Endothelial cell of hepatic sinusoid (primary cell): ENCODE measurements around the gene CALML3.
"Not testable (repeated sequence)": the region's sequence is repeated elsewhere in the genome, so short reads cannot be mapped to it uniquely, and the experiment has no call there.

Source experiments
- in situ Hi-C: cut with HindIII; loops from 2 replicates; pipeline ENCODE4 v1.10.0; 2017; ENCODE audit warnings: low sequenced_read_pairs

CALML3 gene

GRCh38 chr10:5551531-5552375 lies 27.0 kb downstream of the CALML3 start:
- in situ Hi-C loops = loop anchor here (5.0 kb wide), 1 partner anchor 49 kb away; no protein-coding TSS in a partner anchor

GRCh38 chr10:5552376-5553321 lies 27.9 kb downstream of the CALML3 start:
- in situ Hi-C loops = loop anchor here (5.0 kb wide), 1 partner anchor 50 kb away; no protein-coding TSS in a partner anchor

GRCh38 chr10:5553400-5554170 lies 28.8 kb downstream of the CALML3 start:
- in situ Hi-C loops = loop anchor here (5.0 kb wide), 1 partner anchor 51 kb away; no protein-coding TSS in a partner anchor

- in situ Hi-C loops = no loop called here
Measured at GRCh38 chr10:5555021-5555510, 30.3 kb downstream of the CALML3 start.

- in situ Hi-C loops = no loop called here
Measured at GRCh38 chr10:5555881-5556280, 31.1 kb downstream of the CALML3 start.

GRCh38 chr10:5556576-5556975 lies 31.8 kb downstream of the CALML3 start:
- in situ Hi-C loops = no loop called here

DNA sequence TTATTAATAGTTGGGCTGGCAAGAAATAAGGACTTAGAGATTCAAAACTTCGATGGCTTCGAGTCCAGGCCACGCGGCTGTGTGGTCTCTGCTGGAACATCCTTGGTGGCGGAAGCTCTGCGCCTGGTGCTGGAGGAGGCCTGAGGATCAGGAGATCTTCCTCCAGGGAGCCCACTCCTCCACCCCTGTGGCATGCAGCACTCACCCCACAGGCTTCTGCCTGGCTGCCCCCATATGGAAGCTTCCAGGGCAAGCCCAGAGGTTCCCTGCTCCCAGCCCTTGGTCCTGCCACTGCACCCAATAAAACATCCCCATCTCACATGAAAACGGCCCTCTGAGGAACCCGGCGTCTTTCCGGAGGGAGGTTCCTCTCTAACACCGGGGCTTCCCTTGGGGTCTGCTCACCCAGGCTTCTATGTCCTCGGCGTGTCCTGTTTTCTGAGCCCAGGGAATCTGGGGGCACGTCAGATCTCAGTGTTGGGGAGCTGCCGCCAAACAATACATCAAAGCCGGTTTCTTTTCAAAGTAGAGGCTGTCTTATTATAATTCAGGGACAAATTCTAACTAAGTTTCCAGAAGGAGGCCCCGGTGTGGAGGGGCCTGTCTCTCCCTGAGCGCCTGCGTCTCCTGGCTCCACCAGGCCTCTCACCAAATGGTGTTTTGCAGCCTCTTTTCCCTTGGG lies 32.4 kb downstream of the CALML3 start:
- in situ Hi-C loops = no loop called here

GRCh38 chr10:5557799-5558771 lies 33.3 kb downstream of the CALML3 start:
- in situ Hi-C loops = no loop called here

- in situ Hi-C loops = not testable (repeated sequence)
Measured at GRCh38 chr10:5559022-5559421, 34.3 kb downstream of the CALML3 start.

DNA sequence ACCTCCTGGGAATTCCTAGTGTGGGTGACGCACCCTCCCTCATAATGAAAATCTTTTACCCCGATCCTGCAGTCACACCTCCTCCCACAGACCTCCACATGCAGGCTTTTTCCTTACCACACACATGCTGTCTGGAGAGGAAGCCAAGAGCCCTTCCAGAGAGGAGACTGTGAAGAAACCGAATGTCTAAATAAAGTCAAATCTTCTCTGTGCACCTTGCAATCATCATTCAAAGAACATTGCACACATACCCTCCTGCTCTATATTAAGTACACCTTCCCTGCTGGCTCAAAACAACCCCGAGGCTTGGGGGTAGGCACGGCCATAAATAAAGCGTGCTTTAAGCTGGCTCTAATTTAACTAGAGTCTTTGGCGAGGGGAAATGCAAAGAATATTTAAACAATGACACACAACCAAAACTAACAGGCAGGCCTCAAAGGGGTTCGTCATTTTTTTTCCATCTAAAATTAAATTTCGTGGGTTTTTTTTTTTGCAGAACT lies 34.9 kb downstream of the CALML3 start:
- in situ Hi-C loops = no loop called here

- in situ Hi-C loops = no loop called here
Measured at GRCh38 chr10:5560142-5560816, 35.5 kb downstream of the CALML3 start.

GRCh38 chr10:5560817-5561703 lies 36.3 kb downstream of the CALML3 start:
- in situ Hi-C loops = no loop called here

GRCh38 chr10:5561704-5562645 lies 37.2 kb downstream of the CALML3 start:
- in situ Hi-C loops = no loop called here

DNA sequence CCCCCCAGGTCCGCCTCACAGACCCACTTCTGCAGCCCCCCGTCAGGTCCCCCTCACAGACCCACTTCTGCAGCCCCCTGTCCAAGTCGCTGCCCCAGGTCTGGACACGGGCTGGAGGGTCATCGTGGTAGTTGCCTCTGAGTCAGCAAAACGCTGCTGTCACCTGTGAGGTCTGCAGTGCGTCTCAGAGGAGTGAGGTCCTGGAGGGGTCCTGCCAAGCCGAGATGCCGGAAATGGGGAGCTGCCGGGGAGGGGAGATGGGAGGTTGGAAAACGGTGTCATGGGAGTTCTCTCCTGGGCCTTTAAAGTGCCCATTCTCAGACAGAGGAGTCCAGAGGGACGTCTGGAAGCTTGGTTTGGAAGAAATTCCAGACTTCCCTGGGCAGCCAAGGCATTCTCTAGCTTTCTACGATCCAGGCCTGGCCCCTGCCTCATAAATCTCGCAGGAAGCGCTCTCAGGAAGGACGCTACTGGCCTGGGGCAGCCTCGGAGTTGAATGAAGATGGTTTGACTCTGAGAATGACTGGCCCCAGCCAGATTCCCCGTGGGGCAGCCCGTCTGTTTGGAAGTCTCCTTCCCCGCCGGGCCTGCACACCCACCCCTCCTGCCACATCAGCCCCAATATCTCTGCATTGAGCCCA lies 38.7 kb downstream of the CALML3 start:
- in situ Hi-C loops = no loop called here

- in situ Hi-C loops = no loop called here
Measured at GRCh38 chr10:5563991-5564536, 39.3 kb downstream of the CALML3 start.
